ENCODE measurements around the gene CCDC184. TPM values are rescaled to one million over a fixed set of nuclear protein-coding genes. Genes with fewer than 3 reads are reported as not detected.

CCDC184 gene
- total and polyA plus RNA-seq, 2 donors (not counting 1 experiment from before 2014, with no cell fraction given): 0.54 to 1.4 TPM

- ChIA-PET CTCF (interaction anchor here (0.5 to 3.4 kb wide), 3 partner anchors 12 to 101 kb away, joined by 3 to 26 read pairs (median 5); no protein-coding TSS in a partner anchor), POLR2A (no interaction called here)
- peak overlapping the region in 1 of 5 experiments; percentile 3 for H3K4me3 ChIP-seq (ENCODE audit: control extremely low read depth in 1 of 5, extremely low read depth in 1 of 5, insufficient read depth in 1 of 5, low read depth in 2 of 5, low read length in 4 of 5)
- Mint-ChIP-seq H3K9me3 (ENCODE audit: insufficient read depth) (no peaks in the 10 kb centered on the region), H3K4me3 (peak overlapping the region; percentile 98), H3K4me1 (peaks cover 28% of the 10 kb centered on the region), H3K27ac (no peak overlapping the region), H3K27me3 (peaks cover 20% of the 10 kb centered on the region)
- H2AFZ ChIP-seq (ENCODE audit: insufficient read depth, low read depth, low read length, poor library complexity, severe bottlenecking): no peak overlapping the region
- H3K27me3 ChIP-seq (replicated peaks in 1 of 4; ENCODE audit: control extremely low read depth in 1 of 4, control insufficient read depth in 3 of 4, insufficient read depth in 4 of 4, low read length in 3 of 4): peaks cover 0 to 28% (median 10%) of the 10 kb centered on the region in 4 experiments
- no peak overlapping the region for H3K9ac ChIP-seq (ENCODE audit: low read length)
- 64% methylated on average over 7 of the region's 10 CpGs for WGBS (ENCODE audit: insufficient coverage)
- no peaks in the 10 kb centered on the region for H3K79me2 ChIP-seq (ENCODE audit: control insufficient read depth, insufficient read depth, low read length)
- H4K20me1 ChIP-seq (ENCODE audit: control insufficient read depth, insufficient read depth, low read length, poor library complexity, severe bottlenecking): no peaks in the 10 kb centered on the region
- no peak overlapping the region for H3K27ac ChIP-seq (ENCODE audit: low read length in 2 of 2)
- H3K4me2 ChIP-seq (replicated peaks; ENCODE audit: low read depth, low read length, poor library complexity, severe bottlenecking): peak overlapping the region; percentile 92
- peaks cover 27 to 29% of the 10 kb centered on the region in 2 donors for H3K4me1 ChIP-seq (ENCODE audit: control insufficient read depth in 2 of 2, insufficient read depth in 2 of 2, low read length in 2 of 2)
- peaks cover 0 to 4% (median 0%) of the 10 kb centered on the region in 3 donors for H3K9me3 ChIP-seq (ENCODE audit: control extremely low read depth in 1 of 3, control insufficient read depth in 2 of 3, insufficient read depth in 1 of 3, low read length in 2 of 3)
- intact Hi-C loops (cut with micrococcal nuclease): loop anchor here (5.0 to 10.0 kb wide), 2 partner anchors 481 to 533 kb away; partner anchors contain the start of gene RPAP3
- TF ChIP-seq EZH2 (IDR thresholded peaks at IDR 0.05; ENCODE audit: borderline replicate concordance, insufficient read depth, low read depth, low read length, poor library complexity, severe bottlenecking) (no peak), CTCF (IDR thresholded peaks at IDR 0.05) (no peak)
- peak; percentile 58 for DNase-seq
- no peak for ATAC-seq (ENCODE audit: low read depth)
- H3K36me3 ChIP-seq (replicated peaks in 1 of 2; ENCODE audit: control extremely low read depth in 1 of 2, control insufficient read depth in 1 of 2, extremely low read depth in 1 of 2, insufficient read depth in 2 of 2, low read length in 1 of 2): no peaks in the 10 kb centered on the region
Measured at GRCh38 chr12:48185181-48185919, 1.9 kb downstream of the CCDC184 start.
